ENCODE data around the gene IL18. TPM values are rescaled to one million over a fixed set of nuclear protein-coding genes. Genes with fewer than 3 reads are reported as not detected.
"Not testable (repeated sequence)": the region's sequence is repeated elsewhere in the genome, so short reads cannot be mapped to it uniquely, and the experiment has no call there.

IL18 gene
- total RNA-seq (18.1 TPM), polyA plus RNA-seq (8.3 TPM)

DNA sequence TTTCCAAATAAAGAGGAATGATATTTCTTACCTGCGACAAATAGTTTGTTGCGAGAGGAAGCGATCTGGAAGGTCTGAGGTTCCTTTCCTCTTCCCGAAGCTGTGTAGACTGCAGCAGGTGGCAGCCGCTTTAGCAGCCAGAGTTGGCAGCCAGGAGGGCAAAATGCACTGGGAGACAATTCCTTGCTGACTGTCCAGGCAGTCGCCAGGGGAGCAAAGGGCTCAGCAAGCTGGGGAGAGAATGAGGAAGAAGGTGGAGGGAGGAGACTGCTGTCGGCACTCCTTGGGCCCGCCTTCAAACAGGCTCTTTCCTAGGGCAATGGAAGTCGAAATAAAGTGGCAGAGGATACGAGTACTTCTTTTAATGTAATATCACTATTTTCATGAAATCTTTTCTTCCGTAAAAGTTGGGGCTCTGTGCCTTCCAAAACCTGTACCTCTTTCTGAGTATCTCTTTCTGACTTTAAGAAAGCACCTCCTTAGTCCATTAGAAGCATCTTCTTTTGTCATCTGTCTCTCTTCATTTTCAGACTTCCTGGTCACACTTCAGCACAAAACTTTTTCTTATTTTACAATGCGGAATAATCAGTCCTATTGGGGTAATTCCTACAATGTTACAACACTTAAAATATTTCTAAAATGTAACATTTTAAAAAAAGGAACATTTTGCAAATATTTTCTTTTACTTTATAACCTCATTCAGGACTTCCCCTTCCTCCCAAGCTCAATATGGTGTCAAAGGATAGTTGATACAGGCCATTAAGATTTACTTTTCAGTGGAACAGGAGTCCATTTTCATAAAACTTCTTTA is at the start of gene IL18:
Gene IL18, minus strand, starts transcription at position 220 of the 811 bp plus-strand sequence. CDS start 9,041 bp downstream, outside the sequence.
- no peaks in the 10 kb centered on the region for H3K4me1 ChIP-seq (ENCODE audit: insufficient read depth)
- no peak within 1 kb of the TSS for H3K4me3 ChIP-seq (ENCODE audit: low read depth, low read length)
- 68% methylated on average over 12 of the region's 12 CpGs for WGBS
- no peak within 1 kb of the TSS for H3K27ac ChIP-seq (ENCODE audit: low read depth)
- no peak for DNase-seq (ENCODE audit: extremely low spot score)
- no peaks in the 10 kb centered on the region for H3K36me3 ChIP-seq (ENCODE audit: insufficient read depth)

DNA sequence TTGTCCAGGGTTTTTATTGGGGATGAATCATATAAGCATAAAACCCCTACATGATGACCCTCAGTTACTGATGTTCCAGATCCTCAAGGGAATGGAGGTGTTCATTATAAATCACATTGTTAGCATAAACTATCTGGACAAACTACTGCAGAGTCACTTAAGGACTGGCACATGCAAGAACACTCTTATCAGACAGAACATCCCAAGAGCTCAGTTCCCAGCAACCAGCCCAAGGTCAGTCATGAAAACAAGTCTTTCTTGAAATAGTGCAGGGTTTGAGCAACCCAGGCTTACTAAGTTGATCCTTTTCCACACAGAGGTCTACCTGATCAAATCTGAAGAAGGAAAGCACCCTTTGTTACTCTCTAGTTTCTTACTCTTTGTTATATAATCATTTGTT is 48.8 kb upstream of the IL18 start:
- H3K27ac ChIP-seq (ENCODE audit: low read depth), result no peak overlapping the region
- no peak for DNase-seq (ENCODE audit: extremely low spot score)
- H3K4me3 ChIP-seq (ENCODE audit: low read depth, low read length), result no peak overlapping the region
- no peaks in the 10 kb centered on the region for H3K36me3 ChIP-seq (ENCODE audit: insufficient read depth)
- no peaks in the 10 kb centered on the region for H3K4me1 ChIP-seq (ENCODE audit: insufficient read depth)

DNA sequence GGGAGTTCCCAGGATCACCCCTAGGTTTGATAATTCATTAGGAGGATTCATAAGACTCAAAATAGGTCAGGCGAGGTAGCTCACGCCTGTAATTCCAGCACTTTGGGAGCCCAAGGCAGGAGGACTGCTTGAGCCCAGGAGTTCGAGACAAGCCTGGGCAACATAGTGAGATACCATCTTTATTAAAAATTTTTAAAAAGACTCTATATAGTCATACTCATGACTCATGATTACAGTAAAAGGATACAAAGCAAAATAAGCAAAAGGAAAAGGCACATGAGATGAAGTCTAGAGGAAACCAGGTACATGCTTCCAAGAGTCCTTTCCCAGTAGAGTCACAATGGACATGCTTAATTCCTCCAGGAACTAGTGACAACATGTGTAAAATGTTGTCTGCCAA is 48.4 kb upstream of the IL18 start:
- no peaks in the 10 kb centered on the region for H3K36me3 ChIP-seq (ENCODE audit: insufficient read depth)
- H3K4me3 ChIP-seq (ENCODE audit: low read depth, low read length), result no peak overlapping the region
- no peak overlapping the region for H3K27ac ChIP-seq (ENCODE audit: low read depth)
- H3K4me1 ChIP-seq (ENCODE audit: insufficient read depth), result no peaks in the 10 kb centered on the region
- no peak for DNase-seq (ENCODE audit: extremely low spot score)
- WGBS, result 90% methylated on average over 3 of the region's 3 CpGs

DNA sequence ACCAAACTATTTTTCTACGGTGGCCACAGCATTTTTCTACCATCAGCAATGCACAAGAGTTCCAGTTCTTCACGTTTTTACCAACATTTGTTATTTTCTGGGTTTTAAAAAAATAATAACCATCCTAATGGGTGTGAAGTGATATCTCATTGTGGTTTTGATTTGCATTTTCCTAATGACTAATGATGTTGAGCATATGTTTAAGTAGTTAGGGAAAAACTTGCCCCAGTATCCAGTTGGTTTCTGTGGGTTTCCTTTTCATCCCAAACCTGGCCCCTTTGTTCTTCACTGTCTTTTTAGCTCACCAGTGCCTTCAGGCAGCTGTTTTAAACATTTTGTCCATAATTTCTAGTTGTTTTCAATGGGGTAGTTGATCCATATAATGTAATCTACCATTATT is 47.6 kb upstream of the IL18 start:
- DNase-seq (ENCODE audit: extremely low spot score), result no peak
- no peak overlapping the region for H3K4me3 ChIP-seq (ENCODE audit: low read depth, low read length)
- H3K27ac ChIP-seq (ENCODE audit: low read depth), result no peak overlapping the region
- WGBS, result 55% methylated on average over 2 of the region's 2 CpGs
- H3K4me1 ChIP-seq (ENCODE audit: insufficient read depth), result no peaks in the 10 kb centered on the region
- H3K36me3 ChIP-seq (ENCODE audit: insufficient read depth), result no peaks in the 10 kb centered on the region

DNA sequence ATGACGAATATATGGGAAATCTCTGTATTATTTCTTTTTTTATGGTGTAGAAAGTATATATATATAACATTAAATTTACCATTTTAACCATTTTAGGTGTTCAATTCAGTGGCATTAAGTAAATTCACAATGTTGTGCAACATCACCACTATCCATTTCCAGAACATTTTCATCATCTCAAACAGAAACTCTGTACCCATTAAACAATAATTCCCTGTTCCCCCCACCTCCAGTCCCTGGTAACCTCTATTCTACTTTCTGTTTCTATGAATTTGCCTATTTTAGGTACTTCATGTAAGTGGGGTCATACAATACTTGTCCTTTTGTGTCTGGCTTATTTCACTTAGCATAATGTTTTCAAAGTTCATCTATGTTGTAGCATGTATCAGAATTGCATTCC is 47.0 kb upstream of the IL18 start:
- Histone ChIP-seq H3K4me3 (ENCODE audit: low read depth, low read length) (no peak overlapping the region), H3K4me1 (ENCODE audit: insufficient read depth) (no peaks in the 10 kb centered on the region), H3K27ac (ENCODE audit: low read depth) (no peak overlapping the region), H3K36me3 (ENCODE audit: insufficient read depth) (no peaks in the 10 kb centered on the region)
- WGBS, result 85% methylated on average over 1 of the region's 1 CpG
- no peak for DNase-seq (ENCODE audit: extremely low spot score)

DNA sequence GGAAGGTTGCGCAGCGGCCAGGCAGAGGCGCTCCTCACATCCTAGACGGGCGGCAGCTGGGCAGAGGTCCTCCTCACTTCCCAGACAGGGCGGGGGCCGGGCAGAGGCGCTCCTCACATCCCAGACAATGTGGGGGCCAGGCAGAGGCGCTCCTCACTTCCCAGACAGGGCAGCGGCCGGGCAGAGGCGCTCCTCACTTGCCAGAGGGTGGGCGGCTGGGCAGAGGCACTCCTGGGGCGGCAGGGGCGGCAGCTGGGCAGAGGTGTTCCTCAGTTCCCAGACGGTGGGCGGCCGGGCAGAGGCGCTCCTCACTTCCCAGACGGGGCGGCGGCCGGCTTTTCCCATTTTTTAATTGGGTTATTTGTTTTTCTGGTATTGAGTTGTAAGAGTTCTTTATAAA is 42.2 kb upstream of the IL18 start:
- no peak for DNase-seq (ENCODE audit: extremely low spot score)
- no peak overlapping the region for H3K4me3 ChIP-seq (ENCODE audit: low read depth, low read length)
- no peaks in the 10 kb centered on the region for H3K4me1 ChIP-seq (ENCODE audit: insufficient read depth)
- H3K27ac ChIP-seq (ENCODE audit: low read depth), result no peak overlapping the region
- H3K36me3 ChIP-seq (ENCODE audit: insufficient read depth), result no peaks in the 10 kb centered on the region
- 96% methylated on average over 23 of the region's 23 CpGs for WGBS

DNA sequence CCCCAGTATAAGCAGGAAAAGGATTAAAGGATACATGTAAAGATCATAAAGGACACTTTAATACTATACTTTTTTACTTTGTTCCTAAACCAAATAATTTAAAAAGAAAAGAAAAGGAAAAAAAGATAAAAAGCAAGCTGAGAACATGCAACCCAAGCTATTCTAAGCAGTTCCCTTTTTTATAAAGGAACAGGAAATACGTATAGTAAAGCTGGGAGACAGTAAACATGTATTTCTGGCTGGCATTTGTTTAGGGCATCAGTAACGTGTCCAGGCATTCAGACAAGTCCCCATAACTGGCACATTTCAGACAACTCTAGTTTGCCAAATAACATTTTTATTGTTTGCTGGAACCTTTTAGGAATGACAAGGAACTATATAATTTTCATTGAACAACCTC is 36.4 kb upstream of the IL18 start:
- 53% methylated on average over 2 of the region's 2 CpGs for WGBS
- Histone ChIP-seq H3K27ac (ENCODE audit: low read depth) (no peak overlapping the region), H3K4me3 (ENCODE audit: low read depth, low read length) (no peak overlapping the region), H3K4me1 (ENCODE audit: insufficient read depth) (no peaks in the 10 kb centered on the region), H3K36me3 (ENCODE audit: insufficient read depth) (no peaks in the 10 kb centered on the region)
- no peak for DNase-seq (ENCODE audit: extremely low spot score)

DNA sequence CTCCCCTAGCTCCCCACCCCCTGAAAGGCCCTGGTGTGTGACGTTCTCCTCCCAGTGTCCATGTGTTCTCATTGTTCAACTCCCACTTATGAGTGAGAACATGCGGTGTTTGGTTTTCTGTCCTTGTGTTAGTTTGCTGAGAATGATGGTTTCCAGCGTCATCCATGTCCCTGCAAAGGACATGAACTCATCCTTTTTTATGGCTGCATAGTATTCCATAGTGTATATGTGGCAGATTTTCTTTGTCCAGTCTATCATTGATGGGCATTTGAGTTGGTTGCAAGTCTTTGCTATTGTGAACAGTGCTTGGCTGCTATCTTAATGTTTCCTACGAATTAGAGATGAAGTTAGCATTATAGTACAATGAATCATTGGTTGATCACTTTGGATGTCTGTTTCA is 35.2 kb upstream of the IL18 start:
- not testable (repeated sequence) for H3K36me3 ChIP-seq (ENCODE audit: insufficient read depth); DNase-seq (ENCODE audit: extremely low spot score); H3K4me3 ChIP-seq (ENCODE audit: low read depth, low read length); H3K4me1 ChIP-seq (ENCODE audit: insufficient read depth); H3K27ac ChIP-seq (ENCODE audit: low read depth)
- 84% methylated on average over 4 of the region's 4 CpGs for WGBS

DNA sequence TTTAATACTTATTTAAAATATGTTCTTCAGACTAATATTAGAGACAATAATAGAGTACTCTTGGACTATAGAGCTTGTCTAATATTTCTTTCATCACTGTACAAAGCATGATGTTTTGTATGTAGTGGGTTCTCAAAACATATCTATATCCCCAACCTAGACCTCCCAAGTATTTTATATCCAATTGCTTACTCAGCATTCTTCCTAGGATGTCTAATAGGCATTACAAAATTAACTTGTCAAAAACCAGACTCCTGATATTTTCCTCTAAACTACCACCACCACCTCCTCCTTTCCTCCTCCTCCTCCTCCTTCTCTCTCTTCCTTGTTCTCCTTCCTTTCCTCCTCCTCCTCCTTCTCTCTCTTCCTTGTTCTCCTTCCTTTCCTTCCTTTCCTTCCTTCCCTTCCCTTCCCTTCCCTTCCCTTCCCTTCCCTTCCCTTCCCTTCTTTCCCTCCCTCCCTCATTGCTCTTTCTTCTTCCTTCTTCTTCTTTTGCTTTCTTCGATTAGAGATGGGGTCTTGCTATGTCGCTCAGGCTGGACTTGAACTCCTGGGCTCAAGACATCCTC is 32.7 kb upstream of the IL18 start:
- no peak for DNase-seq (ENCODE audit: extremely low spot score)
- Histone ChIP-seq H3K27ac (ENCODE audit: low read depth) (no peak overlapping the region), H3K36me3 (ENCODE audit: insufficient read depth) (no peaks in the 10 kb centered on the region), H3K4me3 (ENCODE audit: low read depth, low read length) (no peak overlapping the region), H3K4me1 (ENCODE audit: insufficient read depth) (no peaks in the 10 kb centered on the region)
- 87% methylated on average over 2 of the region's 2 CpGs for WGBS

DNA sequence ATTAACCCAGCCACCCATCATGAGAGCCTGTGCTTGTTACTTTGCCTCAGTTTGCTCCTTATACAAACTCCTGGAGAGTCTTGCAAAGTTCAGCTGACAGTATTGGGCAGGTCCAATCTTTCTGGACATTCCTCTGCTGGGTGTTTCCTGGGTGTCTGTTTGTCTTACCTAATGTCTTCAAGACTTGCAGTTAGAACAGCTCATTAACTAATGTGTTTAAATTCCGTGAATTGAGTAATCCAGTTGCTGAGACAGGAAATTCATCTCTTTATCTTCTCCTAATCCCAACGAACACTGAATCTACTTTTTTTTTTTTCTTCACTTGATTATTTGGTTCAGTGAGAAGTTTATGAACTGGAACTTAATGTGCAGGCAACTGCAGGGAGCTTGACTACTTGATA is 32.1 kb upstream of the IL18 start:
- no peak for DNase-seq (ENCODE audit: extremely low spot score)
- Histone ChIP-seq H3K27ac (ENCODE audit: low read depth) (no peak overlapping the region), H3K4me1 (ENCODE audit: insufficient read depth) (no peaks in the 10 kb centered on the region), H3K4me3 (ENCODE audit: low read depth, low read length) (no peak overlapping the region), H3K36me3 (ENCODE audit: insufficient read depth) (no peaks in the 10 kb centered on the region)
- 51% methylated on average over 2 of the region's 2 CpGs for WGBS

DNA sequence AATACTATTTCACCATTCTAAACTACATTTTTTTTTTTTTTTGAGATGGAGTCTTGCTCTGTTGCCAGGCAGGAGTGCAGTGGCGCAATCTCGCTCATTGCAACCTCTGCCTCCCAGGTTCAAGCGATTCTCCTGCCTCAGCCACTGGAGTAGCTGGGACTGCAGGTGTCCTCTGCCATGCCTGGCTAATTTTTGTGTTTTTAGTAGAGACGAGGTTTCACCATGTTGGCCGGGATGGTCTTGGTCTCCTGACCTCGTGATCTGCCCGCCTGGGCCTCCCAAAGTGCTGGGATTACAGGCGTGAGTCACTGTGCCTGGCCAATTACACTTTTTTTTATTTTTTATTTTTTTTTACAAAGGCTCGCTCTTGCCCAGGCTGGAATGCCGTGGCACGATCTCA is 31.2 kb upstream of the IL18 start:
- DNase-seq (ENCODE audit: extremely low spot score); H3K27ac ChIP-seq (ENCODE audit: low read depth); H3K4me3 ChIP-seq (ENCODE audit: low read depth, low read length); H3K4me1 ChIP-seq (ENCODE audit: insufficient read depth); H3K36me3 ChIP-seq (ENCODE audit: insufficient read depth): not testable (repeated sequence)
- WGBS, result 78% methylated on average over 11 of the region's 11 CpGs

DNA sequence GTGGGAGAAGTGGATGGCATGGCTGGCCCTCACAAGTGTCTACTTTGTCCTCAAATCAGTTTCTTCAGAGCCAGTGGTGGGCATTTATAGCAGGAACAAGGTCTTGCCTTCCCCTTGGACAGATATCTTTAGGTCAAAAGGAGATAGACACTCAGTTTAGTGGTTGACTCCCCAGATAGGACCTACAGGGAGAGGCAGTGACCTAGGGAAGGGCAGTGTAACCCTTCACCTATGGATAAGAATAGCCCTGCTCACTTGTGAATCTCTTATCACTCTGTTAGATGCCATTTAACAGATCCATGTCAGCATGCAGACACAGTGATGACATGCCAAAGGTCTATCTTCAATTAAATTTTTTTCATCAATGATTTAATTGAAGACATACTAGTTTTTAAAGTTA is 22.4 kb upstream of the IL18 start:
- no peak for DNase-seq (ENCODE audit: extremely low spot score)
- Histone ChIP-seq H3K4me3 (ENCODE audit: low read depth, low read length) (no peak overlapping the region), H3K27ac (ENCODE audit: low read depth) (no peak overlapping the region), H3K4me1 (ENCODE audit: insufficient read depth) (no peaks in the 10 kb centered on the region), H3K36me3 (ENCODE audit: insufficient read depth) (no peaks in the 10 kb centered on the region)

DNA sequence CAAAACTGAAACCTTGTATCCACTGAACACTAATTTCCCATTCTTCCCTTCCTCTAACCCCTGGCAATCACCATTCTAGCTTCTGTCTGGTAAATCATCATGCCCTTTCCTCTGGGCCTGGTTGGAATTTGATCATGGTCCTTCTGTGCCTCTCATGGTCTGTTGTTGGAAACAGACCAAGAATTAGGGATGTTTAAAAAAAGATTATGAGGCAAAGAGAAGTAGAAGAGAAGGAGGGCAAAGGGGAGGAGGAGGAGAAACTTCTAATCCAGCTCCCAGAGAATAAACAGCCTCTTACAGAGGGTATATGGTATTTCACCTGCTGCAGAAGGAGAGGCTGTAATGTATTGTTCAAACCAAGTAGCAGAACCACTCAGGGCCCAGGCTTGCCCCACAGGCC is 22.0 kb upstream of the IL18 start:
- no peak for DNase-seq (ENCODE audit: extremely low spot score)
- no peak overlapping the region for H3K27ac ChIP-seq (ENCODE audit: low read depth)

DNA sequence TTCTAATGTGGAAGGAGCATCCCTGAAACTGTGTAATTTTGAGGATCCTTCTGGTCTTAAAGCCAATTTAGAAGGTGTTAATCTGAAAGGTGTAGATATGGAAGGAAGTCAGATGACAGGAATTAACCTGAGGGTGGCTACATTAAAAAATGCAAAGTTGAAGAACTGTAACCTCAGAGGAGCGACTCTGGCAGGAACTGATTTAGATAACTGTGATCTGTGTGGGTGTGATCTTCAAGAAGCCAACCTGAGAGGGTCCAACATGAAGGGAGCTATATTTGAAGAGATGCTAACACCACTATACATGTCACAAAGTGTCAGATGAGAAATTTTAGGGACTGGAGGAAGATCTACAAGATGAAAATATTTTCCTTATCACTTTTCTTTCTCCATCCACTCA is 19.0 kb upstream of the IL18 start:
- no peak overlapping the region for H3K27ac ChIP-seq (ENCODE audit: low read depth)
- no peaks in the 10 kb centered on the region for H3K4me1 ChIP-seq (ENCODE audit: insufficient read depth)
- no peak overlapping the region for H3K4me3 ChIP-seq (ENCODE audit: low read depth, low read length)
- no peaks in the 10 kb centered on the region for H3K36me3 ChIP-seq (ENCODE audit: insufficient read depth)
- no peak for DNase-seq (ENCODE audit: extremely low spot score)
- WGBS, result 79% methylated on average over 1 of the region's 1 CpG

More for the DNA sequence above, 22.0 kb upstream of the IL18 start:
- Histone ChIP-seq H3K4me1 (ENCODE audit: insufficient read depth) (no peaks in the 10 kb centered on the region), H3K36me3 (ENCODE audit: insufficient read depth) (no peaks in the 10 kb centered on the region), H3K4me3 (ENCODE audit: low read depth, low read length) (no peak overlapping the region)

Data from urinary bladder (tissue), 4 donors.